GM12878 (cell line): ENCODE results near the gene HSD17B12. TPM values are rescaled to one million over a fixed set of nuclear protein-coding genes. Genes with fewer than 3 reads are reported as not detected.
A peak's percentile ranks its signal among the peaks of the same experiment; 100 is the strongest.

Experiments used
- BHLHE40 ChIP-seq, 2 experiments: fragments of 450-650 bp in 1 of 2; IDR thresholded peaks; 2 replicates each; pipeline ENCODE4 v1.6.1; 2011 to 2017; ENCODE audit warnings: low read depth in 2 of 2, borderline replicate concordance in 1 of 2, improper control_type of control experiment in 1 of 2, low read length in 1 of 2, mild to moderate bottlenecking in 1 of 2
- CBX5 ChIP-seq: sonication (generic); IDR thresholded peaks from 2 replicates; pipeline ENCODE4 v1.6.1; 2016; ENCODE audit warnings: low read depth, moderate library complexity, mild to moderate bottlenecking, inconsistent platforms
- CREB1 ChIP-seq: IDR thresholded peaks from 2 replicates; pipeline ENCODE4 v1.6.1; 2012; ENCODE audit warnings: low read depth, mild to moderate bottlenecking, inconsistent platforms
- ELK1 ChIP-seq: IDR thresholded peaks from 2 replicates; pipeline ENCODE4 v1.6.1; 2012; ENCODE audit warnings: low read depth, low read length, improper control_type of control experiment
- HCFC1 ChIP-seq: fragments of 150-350 bp; IDR thresholded peaks from 2 replicates; pipeline ENCODE4 v1.6.1; 2014; ENCODE audit warnings: low read length
- IKZF1 ChIP-seq: fragments of 450-650 bp; conservative IDR thresholded peaks from 2 replicates; pipeline ENCODE4 v1.6.1; 2017; ENCODE audit warnings: antibody characterized with exemption, mild to moderate bottlenecking
- IKZF2 ChIP-seq, 2 experiments: fragments of 450-650 bp; IDR thresholded peaks; 2 replicates each; pipeline ENCODE4 v1.6.1; 2017; ENCODE audit warnings: mild to moderate bottlenecking in 2 of 2, moderate library complexity in 2 of 2
- IRF5 ChIP-seq: fragments of 450-650 bp; IDR thresholded peaks from 2 replicates; pipeline ENCODE4 v1.6.1; 2017; ENCODE audit warnings: borderline replicate concordance
- KAT2A ChIP-seq: conservative IDR thresholded peaks from 2 replicates; pipeline ENCODE4 v1.6.1; 2011; ENCODE audit warnings: low read depth, low read length; ENCODE audit not compliant: control insufficient read depth
- KLF5 ChIP-seq: fragments of 450-650 bp; IDR thresholded peaks from 2 replicates; pipeline ENCODE4 v1.6.1; 2014; ENCODE audit warnings: mild to moderate bottlenecking; ENCODE audit not compliant: partially characterized antibody
- PAX8 ChIP-seq: fragments of 450-650 bp; IDR thresholded peaks from 2 replicates; pipeline ENCODE4 v1.6.1; 2017; ENCODE audit warnings: mild to moderate bottlenecking, moderate library complexity
- PKNOX1 ChIP-seq: fragments of 450-650 bp; IDR thresholded peaks from 2 replicates; pipeline ENCODE4 v1.6.1; 2016; ENCODE audit warnings: mild to moderate bottlenecking
- RAD51 ChIP-seq: fragments of 450-650 bp; IDR thresholded peaks from 2 replicates; pipeline ENCODE4 v1.6.1; 2016; ENCODE audit warnings: moderate library complexity, mild to moderate bottlenecking, inconsistent platforms
- RELB ChIP-seq: fragments of 450-650 bp; IDR thresholded peaks from 2 replicates; pipeline ENCODE4 v1.6.1; 2017; ENCODE audit warnings: low read depth, mild to moderate bottlenecking, moderate library complexity
- SMARCA5 ChIP-seq: fragments of 450-650 bp; IDR thresholded peaks from 2 replicates; pipeline ENCODE4 v1.6.1; 2017; ENCODE audit warnings: mild to moderate bottlenecking
- SMC3 ChIP-seq: IDR thresholded peaks from 2 replicates; pipeline ENCODE4 v1.6.1; 2011; ENCODE audit warnings: low read length, improper control_type of control experiment, borderline replicate concordance
- SREBF1 ChIP-seq: IDR thresholded peaks from 2 replicates; pipeline ENCODE4 v1.6.1; 2012; ENCODE audit warnings: mild to moderate bottlenecking, low read length
- SRF ChIP-seq, 2 experiments: IDR thresholded peaks; 2 replicates each; pipeline ENCODE4 v1.6.1; 2011; ENCODE audit warnings: low read depth in 2 of 2, low read length in 2 of 2, mild to moderate bottlenecking in 1 of 2, moderate library complexity in 1 of 2
- ZBTB33 ChIP-seq: fragments of 450-650 bp; IDR thresholded peaks from 2 replicates; pipeline ENCODE4 v1.6.1; 2017; ENCODE audit warnings: mild to moderate bottlenecking
- ZNF207 ChIP-seq: fragments of 450-650 bp; IDR thresholded peaks from 2 replicates; pipeline ENCODE4 v1.6.1; 2014; ENCODE audit warnings: antibody characterized with exemption, mild to moderate bottlenecking, borderline replicate concordance
- polyA plus RNA-seq, 11 experiments: library from polyadenylated mRNA; depleted of rRNA in 4 of 11; unstranded in 6 of 11; stranded (reverse) in 5 of 11; fragments of >200 nt; fragmentation: Nextera tagmentation in 4 of 11; fragmentation: Illumina TruSeq in 1 of 11; extraction: Ambion mirVana in 4 of 11; extraction: Trizol in 1 of 11; gene quantifications; 1 replicate in 1 of 11; 2 replicates in 10 of 11; pipeline versions ENCODE4 v1.2.1 to v1.2.3, GENCODE V29; 2011 to 2016; ENCODE audit warnings: inconsistent platforms in 2 of 11, missing spikeins in 2 of 11, low read depth in 1 of 11
- total RNA-seq, 4 experiments: library from RNA; depleted of rRNA in 3 of 4; stranded (reverse); fragments of >200 nt in 3 of 4; fragmentation: Illumina TruSeq in 1 of 4; extraction: Trizol in 1 of 4; gene quantifications; 2 replicates each; pipeline versions ENCODE4 v1.2.1 to v1.2.3, GENCODE V29; 2013 to 2021

The HSD17B12 gene
- total and polyA plus RNA-seq, 10 of the 15 experiments (the other 5 are each of a cell fraction or from before 2014, with no cell fraction given) = 23.6 to 88.0 (median 64.7) TPM

GRCh38 chr11:43868852-43869567 lies 188.5 kb downstream of the HSD17B12 start (continued):
- peak; percentile 87 for TF ChIP-seq PKNOX1
- TF ChIP-seq BHLHE40 (IDR thresholded peaks at IDR 0.05; ENCODE audit: borderline replicate concordance in 1 of 2, low read depth in 2 of 2, low read length in 1 of 2) = peak; percentile 70 to 77
- no peak for TF ChIP-seq SMC3
- no peak for TF ChIP-seq ZBTB33
- TF ChIP-seq KLF5 = no peak
- TF ChIP-seq SRF (IDR thresholded peaks at IDR 0.05; ENCODE audit: low read depth in 2 of 2, low read length in 2 of 2) = peak in 1 of 2 experiments; percentile 54; a peak in 1 of 4 replicates
- TF ChIP-seq CBX5 = peak; percentile 65; the same call in 1 of the 2 replicates
- 0 out of 2 replicates have a peak, but pooled peaks have one; percentile 51 for TF ChIP-seq ZNF207
- peak; percentile 92 for TF ChIP-seq IKZF1
- no peak for TF ChIP-seq PAX8
- no peak for TF ChIP-seq IRF5
- TF ChIP-seq HCFC1 = no peak
- TF ChIP-seq RELB = peak; percentile 91
- TF ChIP-seq CREB1 = peak; percentile 59
- no peak for TF ChIP-seq SMARCA5
- TF ChIP-seq SREBF1 = no peak
- no peak for TF ChIP-seq ELK1
- TF ChIP-seq KAT2A = no peak
- TF ChIP-seq RAD51 = peak; percentile 72; the same call in 1 of the 2 replicates
- TF ChIP-seq IKZF2 (IDR thresholded peaks at IDR 0.05) = peak; percentile 92 to 97
